ENCODE data around the gene CACNA1G. TPM values are rescaled to one million over a fixed set of nuclear protein-coding genes. Genes with fewer than 3 reads are reported as not detected.

CACNA1G gene
- total RNA-seq, 1 experiment from 2014 or later: not detected

GRCh38 chr17:50586421-50587247 is 26.1 kb downstream of the CACNA1G start:
- no peak overlapping the region for H3K4me3 ChIP-seq (ENCODE audit: low read length)
- no peaks in the 10 kb centered on the region for H3K9me3 ChIP-seq (ENCODE audit: low read length)
- 0 out of 2 replicates have a peak, but pooled peaks cover 3% of the 10 kb centered on the region for H4K20me1 ChIP-seq (ENCODE audit: insufficient read depth, low read depth, low read length)
- no peak overlapping the region for H2AFZ ChIP-seq (ENCODE audit: low read length)
- H3K9ac ChIP-seq (ENCODE audit: low read length): no peak overlapping the region
- H3K27ac ChIP-seq (ENCODE audit: low read length): no peak overlapping the region
- no peaks in the 10 kb centered on the region for H3K27me3 ChIP-seq (ENCODE audit: low read length)
- H3K4me2 ChIP-seq (ENCODE audit: low read depth, low read length, poor library complexity, severe bottlenecking): no peak overlapping the region
- H3K4me1 ChIP-seq (ENCODE audit: low read length): no peaks in the 10 kb centered on the region; the same call in 1 of the 2 replicates
- no peaks in the 10 kb centered on the region for H3K9me2 ChIP-seq (replicated peaks; ENCODE audit: insufficient read depth, low read length)
- H3K79me2 ChIP-seq (ENCODE audit: low read length): no peaks in the 10 kb centered on the region
- DNase-seq: no peak
- no peaks in the 10 kb centered on the region for H3K36me3 ChIP-seq (ENCODE audit: insufficient read depth, low read length)

GRCh38 chr17:50587571-50587970 is 27.1 kb downstream of the CACNA1G start:
- H3K9ac ChIP-seq (ENCODE audit: low read length): no peak overlapping the region
- H3K4me3 ChIP-seq (ENCODE audit: low read length): no peak overlapping the region
- no peaks in the 10 kb centered on the region; the same call in 1 of the 2 replicates for H3K4me1 ChIP-seq (ENCODE audit: low read length)
- H4K20me1 ChIP-seq (ENCODE audit: insufficient read depth, low read depth, low read length): 0 out of 2 replicates have a peak, but pooled peaks cover 3% of the 10 kb centered on the region
- H3K79me2 ChIP-seq (ENCODE audit: low read length): no peaks in the 10 kb centered on the region
- no peak overlapping the region for H3K4me2 ChIP-seq (ENCODE audit: low read depth, low read length, poor library complexity, severe bottlenecking)
- no peak overlapping the region for H2AFZ ChIP-seq (ENCODE audit: low read length)
- H3K27me3 ChIP-seq (ENCODE audit: low read length): no peaks in the 10 kb centered on the region
- no peaks in the 10 kb centered on the region for H3K9me2 ChIP-seq (replicated peaks; ENCODE audit: insufficient read depth, low read length)
- H3K9me3 ChIP-seq (ENCODE audit: low read length): no peaks in the 10 kb centered on the region
- H3K36me3 ChIP-seq (ENCODE audit: insufficient read depth, low read length): no peaks in the 10 kb centered on the region
- H3K27ac ChIP-seq (ENCODE audit: low read length): no peak overlapping the region
- no peak for DNase-seq

- no peak overlapping the region for H3K9ac ChIP-seq (ENCODE audit: low read length)
- no peaks in the 10 kb centered on the region for H3K9me2 ChIP-seq (replicated peaks; ENCODE audit: insufficient read depth, low read length)
- no peak overlapping the region for H2AFZ ChIP-seq (ENCODE audit: low read length)
- no peaks in the 10 kb centered on the region for H3K27me3 ChIP-seq (ENCODE audit: low read length)
- H3K4me1 ChIP-seq (ENCODE audit: low read length): no peaks in the 10 kb centered on the region; the same call in 1 of the 2 replicates
- no peak overlapping the region for H3K27ac ChIP-seq (ENCODE audit: low read length)
- H3K9me3 ChIP-seq (ENCODE audit: low read length): no peaks in the 10 kb centered on the region
- H3K79me2 ChIP-seq (ENCODE audit: low read length): no peaks in the 10 kb centered on the region
- no peak overlapping the region for H3K4me3 ChIP-seq (ENCODE audit: low read length)
- H4K20me1 ChIP-seq (ENCODE audit: insufficient read depth, low read depth, low read length): 0 out of 2 replicates have a peak, but pooled peaks cover 3% of the 10 kb centered on the region
- no peak for DNase-seq
- H3K4me2 ChIP-seq (ENCODE audit: low read depth, low read length, poor library complexity, severe bottlenecking): no peak overlapping the region
- H3K36me3 ChIP-seq (ENCODE audit: insufficient read depth, low read length): no peaks in the 10 kb centered on the region
These were observed 28.0 kb downstream of the CACNA1G start for GRCh38 chr17:50588391-50589049.

- Histone ChIP-seq H4K20me1 (ENCODE audit: insufficient read depth, low read depth, low read length) (no peaks in the 10 kb centered on the region), H3K36me3 (ENCODE audit: insufficient read depth, low read length) (no peaks in the 10 kb centered on the region), H3K4me1 (ENCODE audit: low read length) (no peaks in the 10 kb centered on the region; the same call in 1 of the 2 replicates), H3K9ac (ENCODE audit: low read length) (no peak overlapping the region), H3K9me2 (replicated peaks; ENCODE audit: insufficient read depth, low read length) (no peaks in the 10 kb centered on the region), H3K27ac (ENCODE audit: low read length) (no peak overlapping the region), H3K4me3 (ENCODE audit: low read length) (no peak overlapping the region), H3K27me3 (ENCODE audit: low read length) (no peaks in the 10 kb centered on the region), H3K79me2 (ENCODE audit: low read length) (no peaks in the 10 kb centered on the region), H3K9me3 (ENCODE audit: low read length) (no peaks in the 10 kb centered on the region), H3K4me2 (ENCODE audit: low read depth, low read length, poor library complexity, severe bottlenecking) (no peak overlapping the region), H2AFZ (ENCODE audit: low read length) (no peak overlapping the region)
- DNase-seq: no peak
These were observed 28.7 kb downstream of the CACNA1G start for GRCh38 chr17:50589095-50589705.

- DNase-seq: no peak
- Histone ChIP-seq H3K9me3 (ENCODE audit: low read length) (no peaks in the 10 kb centered on the region), H3K36me3 (ENCODE audit: insufficient read depth, low read length) (no peaks in the 10 kb centered on the region), H3K4me1 (ENCODE audit: low read length) (no peaks in the 10 kb centered on the region; the same call in 1 of the 2 replicates), H3K9me2 (replicated peaks; ENCODE audit: insufficient read depth, low read length) (no peaks in the 10 kb centered on the region), H2AFZ (ENCODE audit: low read length) (no peak overlapping the region), H4K20me1 (ENCODE audit: insufficient read depth, low read depth, low read length) (no peaks in the 10 kb centered on the region), H3K9ac (ENCODE audit: low read length) (no peak overlapping the region), H3K27me3 (ENCODE audit: low read length) (no peaks in the 10 kb centered on the region), H3K79me2 (ENCODE audit: low read length) (no peaks in the 10 kb centered on the region), H3K4me2 (ENCODE audit: low read depth, low read length, poor library complexity, severe bottlenecking) (no peak overlapping the region), H3K4me3 (ENCODE audit: low read length) (no peak overlapping the region), H3K27ac (ENCODE audit: low read length) (no peak overlapping the region)
These were observed 30.6 kb downstream of the CACNA1G start for GRCh38 chr17:50590946-50591737.

- Histone ChIP-seq H3K79me2 (ENCODE audit: low read length) (no peaks in the 10 kb centered on the region), H3K4me3 (ENCODE audit: low read length) (no peak overlapping the region), H3K9me3 (ENCODE audit: low read length) (no peaks in the 10 kb centered on the region), H3K4me2 (ENCODE audit: low read depth, low read length, poor library complexity, severe bottlenecking) (no peak overlapping the region), H3K27me3 (ENCODE audit: low read length) (no peaks in the 10 kb centered on the region), H4K20me1 (ENCODE audit: insufficient read depth, low read depth, low read length) (no peaks in the 10 kb centered on the region), H3K4me1 (ENCODE audit: low read length) (peaks cover 8% of the 10 kb centered on the region), H3K36me3 (ENCODE audit: insufficient read depth, low read length) (no peaks in the 10 kb centered on the region), H3K9me2 (replicated peaks; ENCODE audit: insufficient read depth, low read length) (no peaks in the 10 kb centered on the region), H3K27ac (ENCODE audit: low read length) (no peak overlapping the region), H3K9ac (ENCODE audit: low read length) (no peak overlapping the region), H2AFZ (ENCODE audit: low read length) (no peak overlapping the region)
- no peak for DNase-seq
These were observed 32.8 kb downstream of the CACNA1G start for GRCh38 chr17:50593321-50593720.

- no peaks in the 10 kb centered on the region for H3K9me3 ChIP-seq (ENCODE audit: low read length)
- H3K27ac ChIP-seq (ENCODE audit: low read length): no peak overlapping the region
- no peaks in the 10 kb centered on the region for H3K36me3 ChIP-seq (ENCODE audit: insufficient read depth, low read length)
- H3K9me2 ChIP-seq (replicated peaks; ENCODE audit: insufficient read depth, low read length): no peaks in the 10 kb centered on the region
- H3K4me3 ChIP-seq (ENCODE audit: low read length): no peak overlapping the region
- H4K20me1 ChIP-seq (ENCODE audit: insufficient read depth, low read depth, low read length): no peaks in the 10 kb centered on the region
- H3K9ac ChIP-seq (ENCODE audit: low read length): no peak overlapping the region
- no peak overlapping the region for H3K4me2 ChIP-seq (ENCODE audit: low read depth, low read length, poor library complexity, severe bottlenecking)
- H2AFZ ChIP-seq (ENCODE audit: low read length): no peak overlapping the region
- peaks cover 17% of the 10 kb centered on the region for H3K4me1 ChIP-seq (ENCODE audit: low read length)
- no peak for DNase-seq
- no peaks in the 10 kb centered on the region for H3K27me3 ChIP-seq (ENCODE audit: low read length)
- H3K79me2 ChIP-seq (ENCODE audit: low read length): no peaks in the 10 kb centered on the region
These were observed 33.8 kb downstream of the CACNA1G start for GRCh38 chr17:50594128-50594823.
